H9 (cell line): ENCODE data around the gene FCF1. TPM values are rescaled to one million over a fixed set of nuclear protein-coding genes. Genes with fewer than 3 reads are reported as not detected.

ENCODE experiments used
- DNase-seq: peaks from one replicate; pipeline ENCODE4 v3.0.0-alpha.2; 2017
- H2AFZ ChIP-seq: one replicate; pipeline ENCODE4 v1.6.1; 2013; ENCODE audit warnings: mild to moderate bottlenecking, low read length, control low read depth, moderate library complexity
- H2AK5ac ChIP-seq: 2 replicates; pipeline ENCODE4 v1.6.1; 2013; ENCODE audit warnings: low read length, control low read depth, mixed read lengths; ENCODE audit not compliant: insufficient read length
- H2BK120ac ChIP-seq: one replicate; pipeline ENCODE4 v1.6.1; 2013; ENCODE audit warnings: low read depth, mild to moderate bottlenecking, low read length, control low read depth, inconsistent platforms; ENCODE audit not compliant: poor library complexity, severe bottlenecking
- H2BK12ac ChIP-seq: 2 replicates; pipeline ENCODE4 v1.6.1; 2013; ENCODE audit warnings: low read length, control low read depth, mixed read lengths, low read depth; ENCODE audit not compliant: insufficient read length
- H2BK15ac ChIP-seq: 2 replicates; pipeline ENCODE4 v1.6.1; 2013; ENCODE audit warnings: low read depth, low read length, control low read depth
- H2BK20ac ChIP-seq: one replicate; pipeline ENCODE4 v1.6.1; 2013; ENCODE audit warnings: low read depth, mild to moderate bottlenecking, low read length, control low read depth, inconsistent platforms; ENCODE audit not compliant: poor library complexity, severe bottlenecking
- H2BK5ac ChIP-seq: 2 replicates; pipeline ENCODE4 v1.6.1; 2013; ENCODE audit warnings: low read length, control low read depth, mixed read lengths; ENCODE audit not compliant: insufficient read length
- H3K14ac ChIP-seq: 2 replicates; pipeline ENCODE4 v1.6.1; 2013; ENCODE audit warnings: low read length, control low read depth; ENCODE audit not compliant: insufficient read depth
- H3K18ac ChIP-seq: 2 replicates; pipeline ENCODE4 v1.6.1; 2013; ENCODE audit warnings: low read depth, mild to moderate bottlenecking, mixed read lengths, low read length, control low read depth; ENCODE audit not compliant: insufficient read length
- H3K23ac ChIP-seq: 2 replicates; pipeline ENCODE4 v1.6.1; 2013; ENCODE audit warnings: low read length, control low read depth, mixed read lengths, low read depth; ENCODE audit not compliant: insufficient read length
- H3K23me2 ChIP-seq: 2 replicates; pipeline ENCODE4 v1.6.1; 2013; ENCODE audit warnings: low read depth, mild to moderate bottlenecking, mixed read lengths, low read length, control low read depth; ENCODE audit not compliant: insufficient read length, poor library complexity, severe bottlenecking
- H3K27ac ChIP-seq: 2 replicates; pipeline ENCODE4 v1.5.1; 2013; ENCODE audit warnings: low read length, control low read depth, mixed read lengths, low read depth; ENCODE audit not compliant: insufficient read length
- H3K27me3 ChIP-seq: 2 replicates; pipeline ENCODE4 v1.6.1; 2013; ENCODE audit warnings: low read length, control low read depth, inconsistent platforms; ENCODE audit not compliant: insufficient read depth
- H3K4ac ChIP-seq: 2 replicates; pipeline ENCODE4 v1.6.1; 2013; ENCODE audit warnings: low read depth, mild to moderate bottlenecking, control low read depth, inconsistent platforms, low read length, moderate library complexity
- H3K4me1 ChIP-seq: 2 replicates; pipeline ENCODE4 v1.6.1; 2013; ENCODE audit warnings: low read length, control low read depth, inconsistent platforms; ENCODE audit not compliant: insufficient read depth
- H3K4me2 ChIP-seq: 2 replicates; pipeline ENCODE4 v1.6.1; 2013; ENCODE audit warnings: low read length, control low read depth, mixed read lengths; ENCODE audit not compliant: insufficient read length, insufficient read depth
- H3K56ac ChIP-seq: 2 replicates; pipeline ENCODE4 v1.6.1; 2013; ENCODE audit warnings: low read depth, mild to moderate bottlenecking, mixed read lengths, low read length, control low read depth; ENCODE audit not compliant: insufficient read length
- H3K79me1 ChIP-seq: 2 replicates; pipeline ENCODE4 v1.6.1; 2013; ENCODE audit warnings: low read depth, mild to moderate bottlenecking, moderate library complexity, low read length, control low read depth, inconsistent platforms; ENCODE audit not compliant: insufficient read depth, poor library complexity, severe bottlenecking
- H3K79me2 ChIP-seq: 2 replicates; pipeline ENCODE4 v1.6.1; 2013; ENCODE audit warnings: low read length, control low read depth, inconsistent platforms; ENCODE audit not compliant: insufficient read depth
- H3K9ac ChIP-seq: 2 replicates; pipeline ENCODE4 v1.6.1; 2013; ENCODE audit warnings: low read length, control low read depth, mixed read lengths; ENCODE audit not compliant: insufficient read length; ENCODE audit errors: extremely low read depth
- H3K9me3 ChIP-seq: one replicate; pipeline ENCODE4 v1.6.1; 2013; ENCODE audit warnings: low read depth, low read length, inconsistent platforms; ENCODE audit not compliant: control insufficient read depth
- H3T11ph ChIP-seq: one replicate; pipeline ENCODE4 v1.6.1; 2013; ENCODE audit warnings: mild to moderate bottlenecking, low read length, control low read depth, inconsistent platforms
- H4K20me1 ChIP-seq: one replicate; pipeline ENCODE4 v1.6.1; 2013; ENCODE audit not compliant: control insufficient read depth, insufficient read length, insufficient read depth
- H4K5ac ChIP-seq: 2 replicates; pipeline ENCODE4 v1.6.1; 2013; ENCODE audit warnings: low read depth, mild to moderate bottlenecking, mixed read lengths, low read length, control low read depth; ENCODE audit not compliant: insufficient read length
- H4K8ac ChIP-seq: replicated peaks from 2 replicates; pipeline ENCODE4 v1.6.1; 2013; ENCODE audit warnings: low read length, control low read depth, mixed read lengths, low read depth; ENCODE audit not compliant: insufficient read length
- H4K91ac ChIP-seq: 2 replicates; pipeline ENCODE4 v1.6.1; 2013; ENCODE audit warnings: low read depth, mild to moderate bottlenecking, moderate library complexity, mixed read lengths, low read length, control low read depth; ENCODE audit not compliant: insufficient read length
- H3K27ac Mint-ChIP-seq, 3 experiments: 2 replicates in 2 of 3; 3 replicates in 1 of 3; pipeline ENCODE4 v1.8.0; 2020 to 2021; ENCODE audit warnings: mixed read lengths in 3 of 3, mild to moderate bottlenecking in 1 of 3, moderate library complexity in 1 of 3
- H3K27me3 Mint-ChIP-seq: 2 replicates; pipeline ENCODE4 v1.8.0; 2021; ENCODE audit warnings: low read depth, mild to moderate bottlenecking, moderate library complexity, mixed read lengths
- H3K36me3 Mint-ChIP-seq, 3 experiments: 2 replicates in 2 of 3; 3 replicates in 1 of 3; pipeline ENCODE4 v1.8.0; 2020 to 2021; ENCODE audit warnings: low read depth in 3 of 3, mixed read lengths in 3 of 3; ENCODE audit not compliant: insufficient read depth in 1 of 3
- H3K4me1 Mint-ChIP-seq, 2 experiments: 2 replicates each; pipeline ENCODE4 v1.8.0; 2020; ENCODE audit warnings: mixed read lengths in 2 of 2
- H3K4me3 Mint-ChIP-seq, 2 experiments: 2 replicates in 1 of 2; 3 replicates in 1 of 2; pipeline ENCODE4 v1.8.0; 2020 to 2021; ENCODE audit warnings: mild to moderate bottlenecking in 2 of 2, mixed read lengths in 2 of 2, moderate library complexity in 1 of 2
- H3K9me3 Mint-ChIP-seq, 2 experiments: 2 replicates in 1 of 2; 3 replicates in 1 of 2; pipeline ENCODE4 v1.8.0; 2020; ENCODE audit warnings: mild to moderate bottlenecking in 2 of 2, mixed read lengths in 2 of 2, moderate library complexity in 1 of 2
- CTCF ChIP-seq: fragments of 200-600 bp; sonication (generic); conservative IDR thresholded peaks from 3 replicates; pipeline ENCODE4 v1.8.0; 2021; ENCODE audit warnings: antibody characterized with exemption, mild to moderate bottlenecking
- WGBS: extraction: QIAGEN DNeasy Blood & Tissue Kit; methylation state at CpG from one replicate; pipeline ENCODE4 v1.1.7; 2013; ENCODE audit warnings: missing lambda C conversion rate, low lambda C conversion rate, mixed read lengths; ENCODE audit not compliant: insufficient read length; ENCODE audit errors: extremely low coverage; 5-methylcytosine and 5-hydroxymethylcytosine counted together
- total RNA-seq: library from RNA; stranded (reverse); gene quantifications from 2 replicates; pipeline ENCODE4 v1.2.1, GENCODE V29; 2021

Gene FCF1
- total RNA-seq, 1 experiment from 2014 or later = 87.7 TPM

GRCh38 chr14:74697543-74697942 lies 15.4 kb upstream of the FCF1 start:
- H2BK15ac ChIP-seq = no peak overlapping the region
- no peak for DNase-seq
- H3K56ac ChIP-seq = no peak overlapping the region
- Mint-ChIP-seq H3K27ac (peak overlapping the region in 1 of 3 experiments; percentile 58; a peak in 1 of 7 replicates), H3K4me3 (no peak overlapping the region), H3K36me3 (peaks cover 19 to 25% (median 19%) of the 10 kb centered on the region in 3 experiments), H3K4me1 (no peaks in the 10 kb centered on the region), H3K27me3 (no peaks in the 10 kb centered on the region), H3K9me3 (peaks cover 9 to 14% of the 10 kb centered on the region in 2 experiments)
- no CpG with 5 or more reads among the region's 2 CpGs for WGBS
- H3K18ac ChIP-seq = no peak overlapping the region
- no peak overlapping the region for H3K9ac ChIP-seq
- no peak overlapping the region for H3K4me2 ChIP-seq
- H3K27me3 ChIP-seq = no peaks in the 10 kb centered on the region
- no peak overlapping the region for H2BK5ac ChIP-seq
- no peak overlapping the region for H2AK5ac ChIP-seq
- H3K23me2 ChIP-seq = no peaks in the 10 kb centered on the region
- TF ChIP-seq CTCF = no peak
- no peak overlapping the region for H3K23ac ChIP-seq
- H3K4ac ChIP-seq = no peak overlapping the region
- H2BK120ac ChIP-seq = no peak overlapping the region
- no peaks in the 10 kb centered on the region for H3K4me1 ChIP-seq
- peaks cover 3% of the 10 kb centered on the region for H3K79me1 ChIP-seq
- H4K5ac ChIP-seq = no peak overlapping the region
- H3K27ac ChIP-seq = no peak overlapping the region
- no peaks in the 10 kb centered on the region for H4K20me1 ChIP-seq
- no peak overlapping the region for H2BK12ac ChIP-seq
- H4K91ac ChIP-seq = no peak overlapping the region
- H4K8ac ChIP-seq = no peak overlapping the region
- no peak overlapping the region for H2BK20ac ChIP-seq
- no peaks in the 10 kb centered on the region for H3K9me3 ChIP-seq
- no peak overlapping the region for H2AFZ ChIP-seq
- H3K14ac ChIP-seq = no peak overlapping the region
- H3K79me2 ChIP-seq = peaks cover 5% of the 10 kb centered on the region; the same call in 1 of the 2 replicates
- H3T11ph ChIP-seq = no peak overlapping the region
